SU-DHL-6 (cell line): ENCODE data around the gene WDFY1.

Experiments used
- CTCF ChIP-seq: fragments of 200-600 bp; sonication (generic); IDR thresholded peaks from one replicate; pipeline ENCODE4 v1.5.1; 2017; ENCODE audit warnings: antibody characterized with exemption, mild to moderate bottlenecking, low read length, moderate library complexity; ENCODE audit not compliant: insufficient read depth, poor library complexity, severe bottlenecking
- EZH2phosphoT487 ChIP-seq: fragments of 200-600 bp; sonication (generic), shearing (Covaris generic); conservative IDR thresholded peaks from 2 replicates; pipeline ENCODE4 v1.6.1; 2018; ENCODE audit warnings: mild to moderate bottlenecking, antibody characterized with exemption, low read length, moderate library complexity, mixed read lengths

GRCh38 chr2:223937535-223937934 lies 7.6 kb downstream of the WDFY1 start:
- TF ChIP-seq CTCF: no peak
- TF ChIP-seq EZH2phosphoT487: no peak
